Colonic mucosa (tissue), 4 donors: Measurements from ENCODE around the gene ADCY10. TPM values are rescaled to one million over a fixed set of nuclear protein-coding genes. Genes with fewer than 3 reads are reported as not detected.

Source experiments
- DNase-seq: peaks from one replicate; pipeline ENCODE4 v3.0.0-alpha.2; 2020
- H3K27ac ChIP-seq: fragments of 200-600 bp; one replicate; pipeline ENCODE4 v1.8.0; 2021
- H3K27me3 ChIP-seq: fragments of 200-600 bp; one replicate; pipeline ENCODE4 v1.8.0; 2021
- H3K36me3 ChIP-seq: fragments of 200-600 bp; one replicate; pipeline ENCODE4 v1.8.0; 2021
- H3K4me1 ChIP-seq: fragments of 200-600 bp; one replicate; pipeline ENCODE4 v1.8.0; 2021; ENCODE audit warnings: mild to moderate bottlenecking
- H3K4me3 ChIP-seq: fragments of 200-600 bp; one replicate; pipeline ENCODE4 v1.8.0; 2021
- H3K9ac ChIP-seq, 2 donors: one replicate each; pipeline ENCODE4 v1.7.0; 2013; ENCODE audit warnings: control low read depth in 2 of 2, low read depth in 2 of 2, low read length in 2 of 2
- H3K9me3 ChIP-seq: fragments of 200-600 bp; one replicate; pipeline ENCODE4 v1.8.0; 2021
- intact Hi-C: fragments of 100-400 bp; cut with DNase I; formaldehyde crosslinking; loops from one replicate; pipeline ENCODE4 v1.14.1; 2022
- total RNA-seq, 2 donors: library from RNA; stranded (reverse); fragmentation: NEBNext Ultra II Directional in 1 of 2; extraction: Animal tissue kit (Norgen Biotek cat#: 25700) in 1 of 2; gene quantifications; one replicate each; pipeline ENCODE4 v1.2.1, GENCODE V29; 2021
- TF ChIP-seq, protein P1 (sequence below): fragments of 200-600 bp; IDR thresholded peaks from one replicate; pipeline ENCODE4 v1.8.0; 2022; ENCODE audit warnings: antibody characterized with exemption, mild to moderate bottlenecking
- donor health status: healthy.
- donor health status: DM: no; HTN: no; CAD: no.
- donor health status: DM: no; HTN: no; CAD: no.

ADCY10 gene
- total RNA-seq, 2 donors from 2014 or later: 0.64 to 1.6 TPM

DNA sequence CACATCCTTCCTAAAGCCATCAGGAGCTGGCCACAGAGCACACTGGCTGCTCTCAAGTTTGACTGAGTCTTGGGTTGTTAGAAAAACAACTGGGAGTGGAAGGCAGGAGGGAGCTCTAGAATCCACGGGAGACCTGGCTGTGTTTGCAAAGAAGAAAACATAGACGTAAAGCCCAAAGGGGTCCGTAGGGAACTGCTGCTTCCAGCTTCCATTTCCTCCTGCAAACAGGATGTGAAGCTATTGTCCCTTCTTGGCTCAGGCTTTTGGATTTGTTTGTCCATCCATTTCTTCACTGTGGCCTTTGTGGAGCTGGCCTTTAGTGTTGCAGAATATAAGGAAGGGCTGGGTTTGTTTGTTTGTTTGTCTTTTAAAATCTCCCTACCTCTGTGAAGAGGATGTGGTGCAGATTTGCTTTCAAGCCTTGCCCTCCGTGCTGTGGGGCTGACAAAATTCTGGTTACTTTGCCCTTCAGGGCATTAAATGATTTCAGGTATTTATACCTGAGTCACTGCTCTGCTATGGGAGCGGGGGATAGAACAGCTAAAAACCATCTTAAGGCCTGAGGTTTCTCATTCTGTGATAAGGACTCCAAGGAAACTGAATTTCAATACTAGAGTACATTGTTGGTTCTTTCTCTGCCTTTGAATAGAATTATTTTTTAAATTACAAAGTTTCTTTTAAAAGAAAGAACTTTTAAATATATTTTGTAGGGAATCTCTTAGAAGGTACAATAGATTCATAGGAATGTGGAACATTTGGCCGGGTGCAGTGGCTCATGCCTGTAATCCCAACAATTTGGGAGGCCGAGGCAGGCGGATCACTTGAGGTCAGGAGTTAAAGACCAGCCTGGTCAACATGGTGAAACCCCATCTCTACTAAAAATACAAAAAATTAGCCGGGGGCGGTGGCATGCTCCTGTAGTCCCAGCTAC lies 117.9 kb downstream of the ADCY10 start:
- no peaks in the 10 kb centered on the region for H3K27me3 ChIP-seq
- H3K36me3 ChIP-seq: no peaks in the 10 kb centered on the region
- DNase-seq: no peak
- peak overlapping the region; percentile 27 for H3K27ac ChIP-seq
- TF ChIP-seq, protein P1, sequence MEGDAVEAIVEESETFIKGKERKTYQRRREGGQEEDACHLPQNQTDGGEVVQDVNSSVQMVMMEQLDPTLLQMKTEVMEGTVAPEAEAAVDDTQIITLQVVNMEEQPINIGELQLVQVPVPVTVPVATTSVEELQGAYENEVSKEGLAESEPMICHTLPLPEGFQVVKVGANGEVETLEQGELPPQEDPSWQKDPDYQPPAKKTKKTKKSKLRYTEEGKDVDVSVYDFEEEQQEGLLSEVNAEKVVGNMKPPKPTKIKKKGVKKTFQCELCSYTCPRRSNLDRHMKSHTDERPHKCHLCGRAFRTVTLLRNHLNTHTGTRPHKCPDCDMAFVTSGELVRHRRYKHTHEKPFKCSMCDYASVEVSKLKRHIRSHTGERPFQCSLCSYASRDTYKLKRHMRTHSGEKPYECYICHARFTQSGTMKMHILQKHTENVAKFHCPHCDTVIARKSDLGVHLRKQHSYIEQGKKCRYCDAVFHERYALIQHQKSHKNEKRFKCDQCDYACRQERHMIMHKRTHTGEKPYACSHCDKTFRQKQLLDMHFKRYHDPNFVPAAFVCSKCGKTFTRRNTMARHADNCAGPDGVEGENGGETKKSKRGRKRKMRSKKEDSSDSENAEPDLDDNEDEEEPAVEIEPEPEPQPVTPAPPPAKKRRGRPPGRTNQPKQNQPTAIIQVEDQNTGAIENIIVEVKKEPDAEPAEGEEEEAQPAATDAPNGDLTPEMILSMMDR: no peak
- no peak overlapping the region for H3K4me3 ChIP-seq
- no peak overlapping the region for H3K9ac ChIP-seq
- intact Hi-C loops: no loop called here
- no peaks in the 10 kb centered on the region for H3K4me1 ChIP-seq
- H3K9me3 ChIP-seq: no peaks in the 10 kb centered on the region

DNA sequence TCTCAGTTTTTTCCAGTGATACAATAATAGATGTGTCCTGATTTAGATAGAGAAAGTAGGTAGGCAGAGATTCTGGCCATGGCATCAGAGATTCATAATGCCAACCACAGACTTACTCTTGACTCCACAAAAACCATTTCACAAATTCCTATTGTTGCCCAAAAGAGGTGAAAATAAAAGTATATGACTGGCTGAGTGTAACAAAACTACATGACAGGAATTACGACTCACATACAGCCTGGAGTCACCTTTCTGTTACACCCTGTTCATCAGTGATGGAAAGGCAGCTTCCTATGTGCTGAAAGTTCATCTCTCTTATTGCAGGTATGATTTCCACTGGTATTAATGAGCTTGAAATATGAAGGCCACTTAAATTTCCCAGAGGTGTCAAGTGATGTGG lies 119.9 kb downstream of the ADCY10 start:
- no peak for DNase-seq
- intact Hi-C loops: no loop called here
- Histone ChIP-seq H3K4me3 (no peak overlapping the region), H3K27ac (no peak overlapping the region), H3K4me1 (no peaks in the 10 kb centered on the region), H3K9me3 (no peaks in the 10 kb centered on the region), H3K27me3 (no peaks in the 10 kb centered on the region), H3K36me3 (no peaks in the 10 kb centered on the region), H3K9ac (no peak overlapping the region)
- TF ChIP-seq, protein P1: no peak

DNA sequence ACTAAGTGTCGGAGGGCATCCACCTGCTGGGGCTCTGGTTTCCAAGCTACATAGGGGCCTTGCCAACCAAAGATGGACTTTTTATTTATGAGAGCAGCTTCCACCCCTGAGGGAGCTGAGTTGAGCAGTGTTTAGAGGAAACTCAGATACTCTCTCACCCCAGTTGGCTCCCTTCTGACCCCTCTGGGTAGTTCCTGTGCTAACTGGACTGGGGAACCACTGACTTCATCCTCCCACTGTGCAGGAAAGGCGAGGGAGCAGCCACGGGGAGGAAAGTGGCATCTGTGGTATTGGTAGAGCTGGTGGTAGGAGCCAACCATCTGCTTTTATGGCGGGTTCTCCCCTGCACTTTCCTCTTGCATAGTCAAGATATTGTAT lies 121.8 kb downstream of the ADCY10 start:
- Histone ChIP-seq H3K9ac (no peak overlapping the region), H3K9me3 (no peaks in the 10 kb centered on the region), H3K27ac (no peak overlapping the region), H3K4me3 (no peak overlapping the region), H3K4me1 (no peaks in the 10 kb centered on the region), H3K27me3 (no peaks in the 10 kb centered on the region), H3K36me3 (no peaks in the 10 kb centered on the region)
- TF ChIP-seq, protein P1: no peak
- DNase-seq: no peak
- intact Hi-C loops: no loop called here

DNA sequence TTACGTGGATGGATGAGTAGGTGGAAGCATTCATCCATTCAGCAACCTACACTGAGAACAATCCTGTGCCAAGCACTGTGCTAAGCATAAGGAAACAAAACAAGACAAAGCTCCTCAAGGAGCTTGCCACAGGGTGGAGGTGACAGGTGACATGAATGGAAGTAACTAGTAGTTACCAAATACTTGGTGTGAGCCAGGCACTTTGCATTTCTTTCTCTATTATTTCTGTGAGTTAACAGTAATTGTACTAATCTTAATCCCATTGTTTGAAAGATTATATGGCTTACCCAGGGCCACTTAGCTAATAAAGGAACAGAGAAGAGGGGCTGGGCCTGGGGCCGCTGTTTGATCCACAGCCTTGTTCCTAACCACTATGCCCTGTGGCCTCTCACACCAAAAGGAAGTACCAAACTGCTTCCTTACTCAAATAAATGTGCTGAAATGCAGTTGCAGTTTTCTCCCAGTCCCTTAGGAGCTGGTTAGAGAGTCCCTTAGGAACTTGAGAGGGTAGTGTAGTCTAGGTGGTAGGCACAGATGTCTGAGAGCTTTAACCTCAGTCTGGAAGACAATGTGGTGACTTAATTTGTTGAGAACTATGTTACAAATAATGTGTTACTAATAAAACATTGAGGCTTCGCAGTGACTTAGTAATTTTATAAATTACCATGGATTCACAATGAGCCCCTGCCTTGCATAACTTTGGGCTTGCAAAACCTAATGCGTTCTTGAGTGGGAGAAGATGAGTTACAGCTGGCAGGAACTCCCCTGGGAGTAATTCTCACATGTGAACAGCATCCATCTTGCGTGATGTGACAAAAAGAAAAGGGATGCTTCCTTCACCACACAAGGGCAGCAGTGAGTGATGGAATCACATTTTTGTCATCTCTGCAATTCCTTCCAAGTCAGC lies 122.4 kb downstream of the ADCY10 start:
- intact Hi-C loops: no loop called here

DNA sequence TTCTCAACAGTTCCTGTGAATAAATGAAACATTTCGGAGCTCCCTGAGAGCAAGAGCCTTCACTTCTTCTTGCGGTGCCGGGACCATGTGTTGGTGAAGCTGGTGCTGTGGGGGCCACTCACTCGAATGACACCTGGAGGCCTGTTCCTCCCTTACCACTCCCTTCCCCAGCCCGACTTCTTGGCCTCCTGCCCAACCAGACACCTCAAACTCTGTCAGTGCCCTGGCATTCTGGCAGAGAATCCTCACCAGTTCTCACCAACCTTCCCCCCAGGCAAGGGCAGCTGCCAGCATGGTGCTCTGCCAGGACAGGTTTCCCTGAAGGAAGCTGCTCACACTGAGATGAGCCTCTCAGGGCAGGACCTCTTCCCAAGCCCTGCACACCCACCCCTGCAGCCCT lies 123.8 kb downstream of the ADCY10 start:
- H3K27ac ChIP-seq: no peak overlapping the region
- intact Hi-C loops: no loop called here

More for the DNA sequence above, 122.4 kb downstream of the ADCY10 start:
- DNase-seq: peak; percentile 40
- no peak overlapping the region for H3K9ac ChIP-seq
- H3K4me3 ChIP-seq: no peak overlapping the region
- TF ChIP-seq, protein P1: no peak
- H3K36me3 ChIP-seq: no peaks in the 10 kb centered on the region
- no peaks in the 10 kb centered on the region for H3K4me1 ChIP-seq
- H3K27ac ChIP-seq: no peak overlapping the region
- H3K9me3 ChIP-seq: no peaks in the 10 kb centered on the region
- no peaks in the 10 kb centered on the region for H3K27me3 ChIP-seq

More for the DNA sequence above, 123.8 kb downstream of the ADCY10 start:
- DNase-seq: no peak
- no peaks in the 10 kb centered on the region for H3K27me3 ChIP-seq
- no peak overlapping the region for H3K4me3 ChIP-seq
- H3K4me1 ChIP-seq: no peaks in the 10 kb centered on the region
- no peak overlapping the region for H3K9ac ChIP-seq
- H3K9me3 ChIP-seq: no peaks in the 10 kb centered on the region
- no peaks in the 10 kb centered on the region for H3K36me3 ChIP-seq
- TF ChIP-seq, protein P1: no peak
